HepG2 (cell line): ENCODE measurements around the gene MB21D2. TPM values are rescaled to one million over a fixed set of nuclear protein-coding genes. Genes with fewer than 3 reads are reported as not detected.

Experiments
- ATAC-seq: fragments of 200-7000 bp; cut with Tn5 transposase; 3 replicates; pipeline ENCODE4 v1.9.1; 2020; ENCODE audit warnings: mild to moderate bottlenecking, moderate library complexity
- BruUV-seq: library from RNA; stranded (reverse); fragments of 400-500 nt; replicated peaks from 2 replicates; lab custom pipeline; 2021; lab: Mats Ljungman, UMichigan
- CTCF ChIA-PET: fragments of 300-600 bp; formaldehyde crosslinking; extraction: SDS; loops from one replicate; lab custom pipeline; 2021; ENCODE audit warnings: low total read pairs, inconsistent platforms, low intra/inter-chr PET ratio; lab: Yijun Ruan, JAX
- POLR2A ChIA-PET: fragments of 350-600 bp; sonication (Branson Sonifier 250); formaldehyde crosslinking; loops from one replicate; lab custom pipeline; 2020; ENCODE audit warnings: antibody characterized with exemption, inconsistent platforms; lab: Yijun Ruan, JAX
- DNase-seq: peaks from one replicate; pipeline ENCODE4 v3.0.0-alpha.2; 2015; ENCODE audit warnings: low spot score
- FAIRE-seq: peaks from 3 replicates; lab custom pipeline; 2011; peaks lifted over from hg19 to GRCh38; lab: Jason Lieb, UNC
- H2AFZ ChIP-seq: one replicate; pipeline ENCODE4 v1.6.1; 2011; ENCODE audit warnings: low read length, inconsistent platforms
- H3K27ac ChIP-seq: fragments of 300-600 bp; 3 replicates; pipeline ENCODE4 v1.8.0; 2011; ENCODE audit warnings: mixed run types, mild to moderate bottlenecking, mixed read lengths, low read length, inconsistent platforms; ENCODE audit not compliant: insufficient read depth; ENCODE audit errors: extremely low read length
- H3K27me3 ChIP-seq, 2 experiments: fragments of 200-600 bp in 1 of 2; 2 replicates in 1 of 2; 3 replicates in 1 of 2; pipeline versions ENCODE4 v1.6.0 to v1.8.0; 2011; ENCODE audit warnings: low read length in 2 of 2, mild to moderate bottlenecking in 2 of 2, moderate library complexity in 2 of 2, inconsistent platforms in 1 of 2; ENCODE audit not compliant: insufficient read depth in 2 of 2, control insufficient read depth in 1 of 2
- H3K36me3 ChIP-seq, 2 experiments: fragments of 200-600 bp in 1 of 2; replicated peaks in 1 of 2; 2 replicates in 1 of 2; 3 replicates in 1 of 2; pipeline versions ENCODE4 v1.5.1 to v1.8.0; 2011; ENCODE audit warnings: low read length in 2 of 2, inconsistent platforms in 1 of 2; ENCODE audit not compliant: insufficient read depth in 2 of 2, control insufficient read depth in 1 of 2
- H3K4me1 ChIP-seq: 2 replicates; pipeline ENCODE4 v1.5.1; 2012; ENCODE audit warnings: low read length, inconsistent platforms; ENCODE audit not compliant: insufficient read depth
- H3K4me2 ChIP-seq: 2 replicates; pipeline ENCODE4 v1.6.0; 2011; ENCODE audit warnings: low read depth, low read length, inconsistent platforms
- H3K4me3 ChIP-seq, 3 experiments: fragments of 200-600 bp in 1 of 3; sonication (generic), shearing (Covaris generic) in 1 of 3; replicated peaks in 1 of 3; 2 replicates each; pipeline ENCODE4 v1.5.1; 2011 to 2016; ENCODE audit warnings: low read length in 3 of 3, inconsistent platforms in 2 of 3, low read depth in 2 of 3, mild to moderate bottlenecking in 2 of 3, control low read depth in 1 of 3, mixed read lengths in 1 of 3; ENCODE audit not compliant: insufficient read depth in 1 of 3
- H3K79me2 ChIP-seq: one replicate; pipeline ENCODE4 v1.6.1; 2011; ENCODE audit warnings: low read length, inconsistent platforms; ENCODE audit not compliant: insufficient read depth
- H3K9ac ChIP-seq: 2 replicates; pipeline ENCODE4 v1.6.0; 2011; ENCODE audit warnings: mild to moderate bottlenecking, low read depth, low read length, inconsistent platforms; ENCODE audit not compliant: insufficient read depth
- H3K9me3 ChIP-seq: 2 replicates; pipeline ENCODE4 v1.5.1; 2012; ENCODE audit warnings: mild to moderate bottlenecking, low read length
- H4K20me1 ChIP-seq: 2 replicates; pipeline ENCODE4 v1.6.0; 2011; ENCODE audit warnings: inconsistent platforms, mild to moderate bottlenecking, low read length, moderate library complexity; ENCODE audit not compliant: insufficient read depth
- ADNP ChIP-seq: sonication (generic); formaldehyde crosslinking; IDR thresholded peaks from 2 replicates; pipeline ENCODE4 v1.4.0; 2020; ENCODE audit warnings: missing genetic modification reagents
- ZNF441 ChIP-seq: sonication (generic); formaldehyde crosslinking; IDR thresholded peaks from 2 replicates; pipeline ENCODE4 v1.7.0; 2021; ENCODE audit warnings: missing genetic modification reagents, borderline replicate concordance
- ZNF570 ChIP-seq: sonication (generic); formaldehyde crosslinking; IDR thresholded peaks from 2 replicates; pipeline ENCODE4 v1.4.0; 2020; ENCODE audit warnings: mild to moderate bottlenecking, missing genetic modification reagents, borderline replicate concordance
- WGBS: methylation state at CpG from one replicate; pipeline ENCODE4 v1.1.6; 2017; ENCODE audit warnings: low lambda C conversion rate; 5-methylcytosine and 5-hydroxymethylcytosine counted together
- in situ Hi-C: cut with HindIII; loops from 2 replicates; pipeline ENCODE4 v1.10.0; 2017; ENCODE audit warnings: low pct_unique_long_range_greater_than_20kb; ENCODE audit not compliant: extremely low pct_ligation_motif_present
- intact Hi-C: fragments of 100-400 bp; cut with micrococcal nuclease; formaldehyde crosslinking; loops from one replicate; pipeline ENCODE4 v1.10.0; 2022; ENCODE audit not compliant: unreplicated experiment
- polyA plus RNA-seq, 8 experiments: library from polyadenylated mRNA; depleted of rRNA in 3 of 8; stranded (reverse) in 7 of 8; unstranded in 1 of 8; fragments of >200 nt; fragmentation: Illumina TruSeq in 4 of 8; extraction: Trizol in 4 of 8; gene quantifications; 2 replicates each; pipeline versions ENCODE4 v1.2.1 to v1.2.3, GENCODE V29; 2011 to 2016; ENCODE audit warnings: low read depth in 4 of 8, missing spikeins in 1 of 8, mixed read lengths in 1 of 8; ENCODE audit not compliant: insufficient read depth in 1 of 8
- total RNA-seq, 5 experiments: library from RNA; depleted of rRNA; stranded (reverse); fragments of >200 nt; fragmentation: Illumina TruSeq; extraction: Trizol; gene quantifications; 2 replicates each; pipeline ENCODE4 v1.2.3, GENCODE V29; 2016; ENCODE audit warnings: low read depth in 1 of 5
- TF ChIP-seq, protein P1 (sequence below): sonication (generic); formaldehyde crosslinking; IDR thresholded peaks from 2 replicates; pipeline ENCODE4 v1.5.0; 2020; ENCODE audit warnings: mild to moderate bottlenecking, missing genetic modification reagents, moderate library complexity
- TF ChIP-seq, protein P2 (sequence below): sonication (generic); formaldehyde crosslinking; IDR thresholded peaks from 2 replicates; pipeline ENCODE4 v1.4.0; 2020; ENCODE audit warnings: missing genetic modification reagents

Gene MB21D2
- total and polyA plus RNA-seq, 2 of the 13 experiments (the other 11 are each of a cell fraction or from before 2014, with no cell fraction given), result 0.90 to 1.6 TPM

DNA sequence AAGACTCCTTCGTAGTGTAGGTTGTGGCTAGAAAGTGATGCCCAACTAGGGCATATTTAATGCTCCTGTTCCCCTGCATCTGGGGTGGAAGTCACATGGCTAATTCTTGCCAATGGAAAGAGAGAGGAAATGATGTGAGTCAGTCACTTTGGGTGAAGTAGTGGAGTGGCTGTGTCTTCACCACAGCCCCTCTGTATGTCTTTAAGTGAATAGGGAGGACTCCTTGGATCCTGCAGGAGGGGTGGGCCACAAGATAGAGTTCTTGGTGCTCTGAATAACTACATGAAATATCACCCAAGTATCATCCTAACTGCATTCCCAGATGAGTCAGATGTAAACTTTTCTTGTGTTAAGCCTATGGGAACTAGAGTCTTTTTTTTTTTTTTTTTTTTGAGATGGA, 17.8 kb upstream of the MB21D2 start:
- Histone ChIP-seq H3K4me2 (no peak overlapping the region), H3K27me3 (no peaks in the 10 kb centered on the region), H2AFZ (no peak overlapping the region), H3K4me3 (no peak overlapping the region), H3K9me3 (no peaks in the 10 kb centered on the region), H4K20me1 (no peaks in the 10 kb centered on the region), H3K36me3 (no peaks in the 10 kb centered on the region), H3K4me1 (no peaks in the 10 kb centered on the region), H3K9ac (no peak overlapping the region)
- POLR2A ChIA-PET, result no interaction called here
- CTCF ChIA-PET, result no interaction called here
- in situ Hi-C loops (no loop called here), intact Hi-C loops (no loop called here)
- no TSS peak for BruUV-seq
- DNase-seq (no peak), FAIRE-seq (no peak)
- TF ChIP-seq ZNF441 (no peak), ZNF570 (CRISPR knock-in tag) (no peak), ADNP (CRISPR knock-in tag) (no peak)
- TF ChIP-seq, protein P1, sequence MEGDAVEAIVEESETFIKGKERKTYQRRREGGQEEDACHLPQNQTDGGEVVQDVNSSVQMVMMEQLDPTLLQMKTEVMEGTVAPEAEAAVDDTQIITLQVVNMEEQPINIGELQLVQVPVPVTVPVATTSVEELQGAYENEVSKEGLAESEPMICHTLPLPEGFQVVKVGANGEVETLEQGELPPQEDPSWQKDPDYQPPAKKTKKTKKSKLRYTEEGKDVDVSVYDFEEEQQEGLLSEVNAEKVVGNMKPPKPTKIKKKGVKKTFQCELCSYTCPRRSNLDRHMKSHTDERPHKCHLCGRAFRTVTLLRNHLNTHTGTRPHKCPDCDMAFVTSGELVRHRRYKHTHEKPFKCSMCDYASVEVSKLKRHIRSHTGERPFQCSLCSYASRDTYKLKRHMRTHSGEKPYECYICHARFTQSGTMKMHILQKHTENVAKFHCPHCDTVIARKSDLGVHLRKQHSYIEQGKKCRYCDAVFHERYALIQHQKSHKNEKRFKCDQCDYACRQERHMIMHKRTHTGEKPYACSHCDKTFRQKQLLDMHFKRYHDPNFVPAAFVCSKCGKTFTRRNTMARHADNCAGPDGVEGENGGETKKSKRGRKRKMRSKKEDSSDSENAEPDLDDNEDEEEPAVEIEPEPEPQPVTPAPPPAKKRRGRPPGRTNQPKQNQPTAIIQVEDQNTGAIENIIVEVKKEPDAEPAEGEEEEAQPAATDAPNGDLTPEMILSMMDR (CRISPR knock-in tag), result no peak
- TF ChIP-seq, protein P2, sequence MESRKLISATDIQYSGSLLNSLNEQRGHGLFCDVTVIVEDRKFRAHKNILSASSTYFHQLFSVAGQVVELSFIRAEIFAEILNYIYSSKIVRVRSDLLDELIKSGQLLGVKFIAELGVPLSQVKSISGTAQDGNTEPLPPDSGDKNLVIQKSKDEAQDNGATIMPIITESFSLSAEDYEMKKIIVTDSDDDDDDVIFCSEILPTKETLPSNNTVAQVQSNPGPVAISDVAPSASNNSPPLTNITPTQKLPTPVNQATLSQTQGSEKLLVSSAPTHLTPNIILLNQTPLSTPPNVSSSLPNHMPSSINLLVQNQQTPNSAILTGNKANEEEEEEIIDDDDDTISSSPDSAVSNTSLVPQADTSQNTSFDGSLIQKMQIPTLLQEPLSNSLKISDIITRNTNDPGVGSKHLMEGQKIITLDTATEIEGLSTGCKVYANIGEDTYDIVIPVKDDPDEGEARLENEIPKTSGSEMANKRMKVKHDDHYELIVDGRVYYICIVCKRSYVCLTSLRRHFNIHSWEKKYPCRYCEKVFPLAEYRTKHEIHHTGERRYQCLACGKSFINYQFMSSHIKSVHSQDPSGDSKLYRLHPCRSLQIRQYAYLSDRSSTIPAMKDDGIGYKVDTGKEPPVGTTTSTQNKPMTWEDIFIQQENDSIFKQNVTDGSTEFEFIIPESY, result no peak
- TF ChIP-seq, all 625 proteins: peak for 0
- H3K27ac ChIP-seq, result no peak overlapping the region
- H3K79me2 ChIP-seq, result no peaks in the 10 kb centered on the region
- no peak for ATAC-seq
- WGBS, result 0% methylated on average over 1 of the region's 1 CpG
